IMR-90 (cell line): ENCODE data around the gene MRPL1. TPM values are rescaled to one million over a fixed set of nuclear protein-coding genes. Genes with fewer than 3 reads are reported as not detected.

Experiments
- ATAC-seq: fragments of 200-7000 bp; cut with Tn5 transposase; 2 replicates; pipeline ENCODE4 v1.9.1; 2020; ENCODE audit warnings: low read depth, mild to moderate bottlenecking, moderate library complexity
- BruUV-seq: library from RNA; stranded (reverse); fragments of 400-500 nt; replicated peaks from 2 replicates; lab custom pipeline; 2021; lab: Mats Ljungman, UMichigan
- CTCF ChIA-PET: fragments of 300-600 bp; formaldehyde crosslinking; extraction: SDS; loops from one replicate; lab custom pipeline; 2021; ENCODE audit warnings: antibody characterized with exemption; lab: Yijun Ruan, JAX
- POLR2A ChIA-PET: fragments of 300-600 bp; sonication (Branson Sonifier 250); formaldehyde crosslinking; loops from one replicate; lab custom pipeline; 2022; ENCODE audit warnings: antibody characterized with exemption; ENCODE audit not compliant: unreplicated experiment; lab: Charles Lee
- DNase-seq: peaks from one replicate; pipeline ENCODE4 v3.0.0; 2013
- H2AFZ ChIP-seq: replicated peaks from 2 replicates; pipeline ENCODE3; 2013; ENCODE audit warnings: low read length, mild to moderate bottlenecking; ENCODE audit not compliant: poor library complexity
- H2AK5ac ChIP-seq: 2 replicates; pipeline ENCODE4 v1.6.1; 2013; ENCODE audit warnings: low read depth, low read length, inconsistent platforms
- H2AK9ac ChIP-seq: replicated peaks from 2 replicates; pipeline ENCODE3; 2013; ENCODE audit warnings: mild to moderate bottlenecking, low read depth, low read length, moderate library complexity; ENCODE audit not compliant: poor library complexity
- H2BK120ac ChIP-seq: 2 replicates; pipeline ENCODE4 v1.6.1; 2013; ENCODE audit warnings: low read depth, low read length, inconsistent platforms
- H2BK15ac ChIP-seq: 3 replicates; pipeline ENCODE4 v1.6.1; 2013; ENCODE audit warnings: low read depth, low read length, inconsistent platforms
- H2BK20ac ChIP-seq: 2 replicates; pipeline ENCODE4 v1.6.1; 2013; ENCODE audit warnings: low read depth, mild to moderate bottlenecking, inconsistent platforms, low read length, moderate library complexity
- H2BK5ac ChIP-seq: 2 replicates; pipeline ENCODE4 v1.6.1; 2013; ENCODE audit warnings: mild to moderate bottlenecking, low read depth, low read length, inconsistent platforms; ENCODE audit not compliant: poor library complexity, severe bottlenecking
- H3K14ac ChIP-seq: replicated peaks from 2 replicates; pipeline ENCODE4 v1.6.1; 2013; ENCODE audit warnings: low read depth, low read length, inconsistent platforms
- H3K18ac ChIP-seq: 2 replicates; pipeline ENCODE4 v1.6.1; 2013; ENCODE audit warnings: low read depth, low read length, control low read depth
- H3K23ac ChIP-seq: 2 replicates; pipeline ENCODE4 v1.6.1; 2013; ENCODE audit warnings: low read depth, low read length, inconsistent platforms
- H3K27ac ChIP-seq: 2 replicates; pipeline ENCODE4 v1.5.1; 2013; ENCODE audit warnings: mild to moderate bottlenecking, control low read depth, low read length; ENCODE audit not compliant: insufficient read depth
- H3K27me3 ChIP-seq: 2 replicates; pipeline ENCODE4 v1.6.1; 2013; ENCODE audit warnings: low read length; ENCODE audit not compliant: control insufficient read depth, insufficient read depth
- H3K36me3 ChIP-seq: 2 replicates; pipeline ENCODE4 v1.6.1; 2013; ENCODE audit warnings: low read length, mixed read lengths; ENCODE audit not compliant: control insufficient read depth, insufficient read depth
- H3K4ac ChIP-seq: 2 replicates; pipeline ENCODE4 v1.6.1; 2013; ENCODE audit warnings: low read depth, low read length, inconsistent platforms
- H3K4me1 ChIP-seq: 2 replicates; pipeline ENCODE4 v1.6.1; 2013; ENCODE audit warnings: low read length, mixed read lengths; ENCODE audit not compliant: control insufficient read depth, insufficient read depth
- H3K4me2 ChIP-seq: 2 replicates; pipeline ENCODE4 v1.6.1; 2013; ENCODE audit warnings: low read depth, mild to moderate bottlenecking, control low read depth, low read length, moderate library complexity
- H3K4me3 ChIP-seq: 2 replicates; pipeline ENCODE4 v1.5.1; 2013; ENCODE audit warnings: low read depth, mild to moderate bottlenecking, control low read depth, low read length, moderate library complexity; ENCODE audit not compliant: insufficient read depth
- H3K56ac ChIP-seq: 2 replicates; pipeline ENCODE4 v1.6.1; 2013; ENCODE audit warnings: low read length, inconsistent platforms; ENCODE audit not compliant: insufficient read depth; ENCODE audit errors: extremely low read depth
- H3K79me1 ChIP-seq, 2 experiments: 2 replicates each; pipeline ENCODE4 v1.6.1; 2013; ENCODE audit warnings: low read length in 2 of 2, inconsistent platforms in 1 of 2, low read depth in 1 of 2
- H3K9ac ChIP-seq: 2 replicates; pipeline ENCODE4 v1.6.1; 2013; ENCODE audit warnings: low read depth, low read length, control low read depth
- H3K9me1 ChIP-seq: 2 replicates; pipeline ENCODE4 v1.6.1; 2013; ENCODE audit warnings: low read length, inconsistent platforms; ENCODE audit not compliant: insufficient read depth
- H3K9me3 ChIP-seq: 2 replicates; pipeline ENCODE4 v1.6.1; 2013; ENCODE audit warnings: low read length; ENCODE audit not compliant: control insufficient read depth, insufficient read depth
- H4K20me1 ChIP-seq: 2 replicates; pipeline ENCODE4 v1.6.1; 2013; ENCODE audit warnings: low read length, inconsistent platforms; ENCODE audit not compliant: insufficient read depth
- H4K5ac ChIP-seq: 2 replicates; pipeline ENCODE4 v1.6.1; 2013; ENCODE audit warnings: mild to moderate bottlenecking, low read depth, low read length, control low read depth
- H4K8ac ChIP-seq, 2 experiments: 2 replicates each; pipeline ENCODE4 v1.6.1; 2013; ENCODE audit warnings: low read depth in 2 of 2, low read length in 2 of 2, control low read depth in 1 of 2, inconsistent platforms in 1 of 2
- H4K91ac ChIP-seq: 2 replicates; pipeline ENCODE4 v1.6.1; 2013; ENCODE audit warnings: low read depth, low read length, inconsistent platforms; ENCODE audit not compliant: insufficient read depth
- BHLHE40 ChIP-seq: fragments of 150-350 bp; IDR thresholded peaks from 2 replicates; pipeline ENCODE4 v1.6.1; 2016; ENCODE audit warnings: mild to moderate bottlenecking, low read depth, low read length
- CEBPB ChIP-seq: IDR thresholded peaks from 2 replicates; pipeline ENCODE4 v1.6.1; 2012; ENCODE audit warnings: low read depth, low read length, improper control_type of control experiment
- CHD1 ChIP-seq: IDR thresholded peaks from 2 replicates; pipeline ENCODE4 v1.6.1; 2012; ENCODE audit warnings: low read depth, low read length, improper control_type of control experiment
- FOS ChIP-seq: fragments of 150-350 bp; IDR thresholded peaks from 2 replicates; pipeline ENCODE4 v1.6.1; 2016; ENCODE audit warnings: low read depth, low read length
- MAFK ChIP-seq: IDR thresholded peaks from 2 replicates; pipeline ENCODE4 v1.6.1; 2012; ENCODE audit warnings: low read depth, low read length, improper control_type of control experiment
- MAZ ChIP-seq: IDR thresholded peaks from 2 replicates; pipeline ENCODE4 v1.6.1; 2012; ENCODE audit warnings: low read depth, mild to moderate bottlenecking, low read length, improper control_type of control experiment, moderate library complexity, borderline replicate concordance
- MXI1 ChIP-seq: IDR thresholded peaks from 2 replicates; pipeline ENCODE4 v1.6.1; 2012; ENCODE audit warnings: low read depth, mild to moderate bottlenecking, low read length, moderate library complexity, borderline replicate concordance
- NFE2L2 ChIP-seq: fragments of 150-350 bp; IDR thresholded peaks from 2 replicates; pipeline ENCODE4 v1.6.1; 2016; ENCODE audit warnings: low read depth, mild to moderate bottlenecking, low read length
- POLR2A ChIP-seq: IDR thresholded peaks from 2 replicates; pipeline ENCODE4 v1.6.1; 2012; ENCODE audit warnings: mild to moderate bottlenecking, low read depth, low read length
- RAD21 ChIP-seq: IDR thresholded peaks from 2 replicates; pipeline ENCODE4 v1.6.1; 2012; ENCODE audit warnings: low read length, improper control_type of control experiment
- RCOR1 ChIP-seq: IDR thresholded peaks from 2 replicates; pipeline ENCODE4 v1.6.1; 2012; ENCODE audit warnings: mild to moderate bottlenecking, low read length, improper control_type of control experiment; ENCODE audit not compliant: insufficient replicate concordance
- RFX5 ChIP-seq: IDR thresholded peaks from 2 replicates; pipeline ENCODE4 v1.8.0; 2012; ENCODE audit warnings: low read depth, mild to moderate bottlenecking, low read length, moderate library complexity
- SMC3 ChIP-seq: fragments of 150-350 bp; IDR thresholded peaks from 2 replicates; pipeline ENCODE4 v1.6.1; 2016; ENCODE audit warnings: low read depth, mild to moderate bottlenecking, antibody characterized with exemption, low read length, moderate library complexity
- USF2 ChIP-seq: fragments of 150-350 bp; IDR thresholded peaks from 2 replicates; pipeline ENCODE4 v1.6.1; 2017; ENCODE audit warnings: mild to moderate bottlenecking, antibody characterized with exemption, low read length, low read depth
- WGBS, 2 experiments: methylation state at CpG; one replicate each; pipeline versions ENCODE4 v1.1.5 to v1.1.7; 2013; ENCODE audit warnings: missing lambda C conversion rate in 2 of 2; ENCODE audit not compliant: insufficient read length in 1 of 2; ENCODE audit errors: extremely low coverage in 2 of 2; 5-methylcytosine and 5-hydroxymethylcytosine counted together
- dilution Hi-C: fragments of 300-500 bp; cut with HindIII; formaldehyde crosslinking; loops from one replicate; pipeline ENCODE4 v1.14.3; 2018; ENCODE audit warnings: low sequenced_read_pairs; ENCODE audit not compliant: unreplicated experiment
- in situ Hi-C: fragments of 300-500 bp; cut with MboI; formaldehyde crosslinking; loops from 3 replicates; pipeline ENCODE4 v1.14.3; 2019; ENCODE audit warnings: low sequenced_read_pairs, inconsistent platforms, mixed read lengths
- intact Hi-C: fragments of 100-400 bp; cut with micrococcal nuclease; formaldehyde crosslinking; loops from 2 replicates; pipeline ENCODE4 v1.10.0; 2022
- polyA plus RNA-seq, 3 experiments: library from polyadenylated mRNA; depleted of rRNA; stranded (reverse); fragments of >200 nt; gene quantifications; 2 replicates each; pipeline ENCODE4 v1.2.3, GENCODE V29; 2012; ENCODE audit warnings: low replicate concordance in 1 of 3
- total RNA-seq: library from RNA; depleted of rRNA; stranded (reverse); fragments of >200 nt; gene quantifications from 2 replicates; pipeline ENCODE4 v1.2.3, GENCODE V29; 2012
- TF ChIP-seq, protein P1 (sequence below): fragments of 150-350 bp; IDR thresholded peaks from 2 replicates; pipeline ENCODE4 v1.6.1; 2016; ENCODE audit warnings: low read depth, mild to moderate bottlenecking, low read length, moderate library complexity, borderline replicate concordance
- TF ChIP-seq, protein P2 (sequence below): conservative IDR thresholded peaks from 2 replicates; pipeline ENCODE4 v1.5.1; 2012; ENCODE audit warnings: mild to moderate bottlenecking, low read depth, low read length, improper control_type of control experiment

MRPL1 gene
- total and polyA plus RNA-seq, 2 of the 4 experiments (the other 2 are of a cell fraction): 13.4 to 22.5 TPM

- Histone ChIP-seq H3K27me3 (no peaks in the 10 kb centered on the region), H2BK20ac (no peak overlapping the region), H3K4me1 (no peaks in the 10 kb centered on the region), H3K23ac (no peak overlapping the region), H2AK9ac (no peak overlapping the region), H3K14ac (no peak overlapping the region), H4K8ac (no peak overlapping the region), H3K79me1 (no peaks in the 10 kb centered on the region), H3K27ac (no peak overlapping the region), H2BK5ac (no peak overlapping the region), H3K9ac (no peak overlapping the region), H3K56ac (no peak overlapping the region), H3K36me3 (no peaks in the 10 kb centered on the region), H4K20me1 (no peaks in the 10 kb centered on the region), H4K5ac (no peak overlapping the region), H3K18ac (no peak overlapping the region), H3K4ac (no peak overlapping the region), H4K91ac (no peak overlapping the region), H2AK5ac (no peak overlapping the region), H3K9me3 (no peaks in the 10 kb centered on the region), H2BK120ac (no peak overlapping the region), H2AFZ (no peak overlapping the region), H3K4me2 (no peak overlapping the region), H3K9me1 (peaks cover 6% of the 10 kb centered on the region; the same call in 1 of the 2 replicates), H2BK15ac (no peak overlapping the region), H3K4me3 (no peak overlapping the region)
- no peak for ATAC-seq
- in situ Hi-C loops (no loop called here), dilution Hi-C loops (no loop called here), intact Hi-C loops (no loop called here)
- no TSS peak for BruUV-seq
- POLR2A ChIA-PET: no interaction called here
- no CpG with 5 or more reads among the region's 1 CpG for WGBS, 2 experiments
- peak; percentile 5 for DNase-seq
- CTCF ChIA-PET: interaction anchor here (0.8 kb wide), 1 partner anchor 10 kb away, joined by 3 read pairs; no protein-coding TSS in a partner anchor
- TF ChIP-seq NFE2L2 (no peak), BHLHE40 (no peak), SMC3 (no peak), CHD1 (no peak), RFX5 (no peak), RAD21 (no peak), MXI1 (no peak), MAZ (no peak), MAFK (no peak), CEBPB (no peak), FOS (no peak), USF2 (no peak), RCOR1 (no peak), POLR2A (no peak)
- TF ChIP-seq, protein P1, sequence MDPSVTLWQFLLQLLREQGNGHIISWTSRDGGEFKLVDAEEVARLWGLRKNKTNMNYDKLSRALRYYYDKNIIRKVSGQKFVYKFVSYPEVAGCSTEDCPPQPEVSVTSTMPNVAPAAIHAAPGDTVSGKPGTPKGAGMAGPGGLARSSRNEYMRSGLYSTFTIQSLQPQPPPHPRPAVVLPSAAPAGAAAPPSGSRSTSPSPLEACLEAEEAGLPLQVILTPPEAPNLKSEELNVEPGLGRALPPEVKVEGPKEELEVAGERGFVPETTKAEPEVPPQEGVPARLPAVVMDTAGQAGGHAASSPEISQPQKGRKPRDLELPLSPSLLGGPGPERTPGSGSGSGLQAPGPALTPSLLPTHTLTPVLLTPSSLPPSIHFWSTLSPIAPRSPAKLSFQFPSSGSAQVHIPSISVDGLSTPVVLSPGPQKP: no peak
- TF ChIP-seq, protein P2, sequence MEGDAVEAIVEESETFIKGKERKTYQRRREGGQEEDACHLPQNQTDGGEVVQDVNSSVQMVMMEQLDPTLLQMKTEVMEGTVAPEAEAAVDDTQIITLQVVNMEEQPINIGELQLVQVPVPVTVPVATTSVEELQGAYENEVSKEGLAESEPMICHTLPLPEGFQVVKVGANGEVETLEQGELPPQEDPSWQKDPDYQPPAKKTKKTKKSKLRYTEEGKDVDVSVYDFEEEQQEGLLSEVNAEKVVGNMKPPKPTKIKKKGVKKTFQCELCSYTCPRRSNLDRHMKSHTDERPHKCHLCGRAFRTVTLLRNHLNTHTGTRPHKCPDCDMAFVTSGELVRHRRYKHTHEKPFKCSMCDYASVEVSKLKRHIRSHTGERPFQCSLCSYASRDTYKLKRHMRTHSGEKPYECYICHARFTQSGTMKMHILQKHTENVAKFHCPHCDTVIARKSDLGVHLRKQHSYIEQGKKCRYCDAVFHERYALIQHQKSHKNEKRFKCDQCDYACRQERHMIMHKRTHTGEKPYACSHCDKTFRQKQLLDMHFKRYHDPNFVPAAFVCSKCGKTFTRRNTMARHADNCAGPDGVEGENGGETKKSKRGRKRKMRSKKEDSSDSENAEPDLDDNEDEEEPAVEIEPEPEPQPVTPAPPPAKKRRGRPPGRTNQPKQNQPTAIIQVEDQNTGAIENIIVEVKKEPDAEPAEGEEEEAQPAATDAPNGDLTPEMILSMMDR: no peak
Measured at GRCh38 chr4:77903186-77903585, 40.6 kb downstream of the MRPL1 start.
